Measurements from ENCODE around the gene FES. TPM values are rescaled to one million over a fixed set of nuclear protein-coding genes. Genes with fewer than 3 reads are reported as not detected.
A peak's percentile ranks its signal among the peaks of the same experiment; 100 is the strongest.

The FES gene
- total and polyA plus RNA-seq, 2 of the 13 experiments (the other 11 are each of a cell fraction or from before 2014, with no cell fraction given), result 4.0 to 9.5 TPM

- TF ChIP-seq TRIM22 (IDR thresholded peaks at IDR 0.05) (no peak), KDM4B (CRISPR knock-in tag; IDR thresholded peaks at IDR 0.05) (peak; percentile 28; the same call in 1 of the 2 replicates), MXI1 (IDR thresholded peaks at IDR 0.05; ENCODE audit: borderline replicate concordance, low read depth, low read length) (peak; percentile 60; the same call in 1 of the 3 replicates), ZNF646 (CRISPR knock-in tag; IDR thresholded peaks at IDR 0.05) (no peak), ZMAT5 (CRISPR knock-in tag; IDR thresholded peaks at IDR 0.05; ENCODE audit: borderline replicate concordance, low read depth) (no peak), ZNF468 (CRISPR knock-in tag; IDR thresholded peaks at IDR 0.05) (no peak), RFX3 (CRISPR knock-in tag; IDR thresholded peaks at IDR 0.05) (no peak), ZNF180 (CRISPR knock-in tag; IDR thresholded peaks at IDR 0.05; ENCODE audit: borderline replicate concordance, low read depth) (no peak), SMARCC2 (IDR thresholded peaks at IDR 0.05) (no peak), ZFP62 (CRISPR knock-in tag; IDR thresholded peaks at IDR 0.05) (no peak), ZNF326 (CRISPR knock-in tag; IDR thresholded peaks at IDR 0.05; ENCODE audit: borderline replicate concordance) (no peak), ZSCAN25 (CRISPR knock-in tag; IDR thresholded peaks at IDR 0.05) (no peak; the same call in 1 of the 2 replicates), CEBPZ (IDR thresholded peaks at IDR 0.05; ENCODE audit: low read length) (no peak), ZNF124 (CRISPR knock-in tag; IDR thresholded peaks at IDR 0.05) (peak; percentile 77; the same call in 1 of the 2 replicates), TCF12 (IDR thresholded peaks at IDR 0.05) (no peak), TCF12 (CRISPR knock-in tag; IDR thresholded peaks at IDR 0.05) (0 out of 2 replicates have a peak, but pooled peaks have one; percentile 30), SALL1 (CRISPR knock-in tag; IDR thresholded peaks at IDR 0.05) (peak; percentile 53; the same call in 1 of the 2 replicates), ZNF224 (CRISPR knock-in tag; IDR thresholded peaks at IDR 0.05) (no peak), HDAC6 (IDR thresholded peaks at IDR 0.05; ENCODE audit: low read depth, low read length) (no peak)
Observed at GRCh38 chr15:90931828-90932659, 47.7 kb downstream of the FES start, which contains the start of gene HDDC3 (continued).

All from HepG2 (cell line).